Type B pancreatic cell (in vitro differentiated cells): ENCODE measurements around the gene FMNL2. TPM values are rescaled to one million over a fixed set of nuclear protein-coding genes. Genes with fewer than 3 reads are reported as not detected.

Experiments used
- DNase-seq: peaks from one replicate; pipeline ENCODE4 v3.0.0; 2021; ENCODE audit warnings: mixed read lengths; ENCODE audit not compliant: unreplicated experiment; ENCODE audit errors: extremely low spot score
- H3K27ac Mint-ChIP-seq: 2 replicates; pipeline ENCODE4 v1.8.0; 2021; ENCODE audit warnings: mild to moderate bottlenecking, mixed read lengths
- H3K27me3 Mint-ChIP-seq: 2 replicates; pipeline ENCODE4 v1.8.0; 2021; ENCODE audit warnings: mixed read lengths
- H3K36me3 Mint-ChIP-seq: 2 replicates; pipeline ENCODE4 v1.8.0; 2021; ENCODE audit warnings: mixed read lengths
- H3K4me1 Mint-ChIP-seq: one replicate; pipeline ENCODE4 v1.8.0; 2021; ENCODE audit warnings: mixed read lengths; ENCODE audit not compliant: unreplicated experiment
- H3K4me3 Mint-ChIP-seq: 2 replicates; pipeline ENCODE4 v1.8.0; 2021; ENCODE audit warnings: mild to moderate bottlenecking, mixed read lengths
- H3K9me3 Mint-ChIP-seq: 2 replicates; pipeline ENCODE4 v1.8.0; 2021; ENCODE audit warnings: mixed read lengths
- total RNA-seq: library from RNA; stranded (reverse); gene quantifications from 2 replicates; pipeline ENCODE4 v1.2.1, GENCODE V29; 2021; ENCODE audit warnings: low replicate concordance
- TF ChIP-seq, protein P1 (sequence below): fragments of 200-600 bp; sonication (generic); conservative IDR thresholded peaks from 2 replicates; pipeline ENCODE4 v1.5.0; 2021; ENCODE audit warnings: antibody characterized with exemption, mild to moderate bottlenecking

Gene FMNL2
- total RNA-seq, 1 donor from 2014 or later = 62.1 TPM

DNA sequence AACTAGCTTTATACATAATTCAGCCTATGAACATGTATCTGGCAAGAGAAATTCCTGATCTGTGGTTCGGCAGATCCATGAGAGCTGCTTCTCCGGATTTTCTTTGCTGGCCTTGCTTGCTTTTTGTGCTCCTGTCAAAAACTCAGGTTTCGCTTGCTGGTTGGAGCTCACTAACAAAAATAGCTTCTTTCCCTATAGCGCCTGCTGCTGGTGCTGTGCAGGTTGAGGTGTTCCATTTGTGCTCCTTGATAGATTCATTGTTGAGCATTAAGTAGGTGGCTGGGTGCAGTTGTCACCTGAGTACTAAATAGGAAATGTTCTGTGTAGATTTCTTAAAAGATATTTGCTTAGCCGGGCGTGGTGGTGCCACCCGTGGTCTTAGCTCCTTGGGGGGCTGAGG, 234.2 kb downstream of the FMNL2 start:
- Mint-ChIP-seq H3K9me3 (no peaks in the 10 kb centered on the region), H3K4me1 (no peaks in the 10 kb centered on the region), H3K4me3 (no peak overlapping the region), H3K27me3 (no peaks in the 10 kb centered on the region), H3K36me3 (peaks cover 7% of the 10 kb centered on the region), H3K27ac (no peak overlapping the region)
- TF ChIP-seq, protein P1, sequence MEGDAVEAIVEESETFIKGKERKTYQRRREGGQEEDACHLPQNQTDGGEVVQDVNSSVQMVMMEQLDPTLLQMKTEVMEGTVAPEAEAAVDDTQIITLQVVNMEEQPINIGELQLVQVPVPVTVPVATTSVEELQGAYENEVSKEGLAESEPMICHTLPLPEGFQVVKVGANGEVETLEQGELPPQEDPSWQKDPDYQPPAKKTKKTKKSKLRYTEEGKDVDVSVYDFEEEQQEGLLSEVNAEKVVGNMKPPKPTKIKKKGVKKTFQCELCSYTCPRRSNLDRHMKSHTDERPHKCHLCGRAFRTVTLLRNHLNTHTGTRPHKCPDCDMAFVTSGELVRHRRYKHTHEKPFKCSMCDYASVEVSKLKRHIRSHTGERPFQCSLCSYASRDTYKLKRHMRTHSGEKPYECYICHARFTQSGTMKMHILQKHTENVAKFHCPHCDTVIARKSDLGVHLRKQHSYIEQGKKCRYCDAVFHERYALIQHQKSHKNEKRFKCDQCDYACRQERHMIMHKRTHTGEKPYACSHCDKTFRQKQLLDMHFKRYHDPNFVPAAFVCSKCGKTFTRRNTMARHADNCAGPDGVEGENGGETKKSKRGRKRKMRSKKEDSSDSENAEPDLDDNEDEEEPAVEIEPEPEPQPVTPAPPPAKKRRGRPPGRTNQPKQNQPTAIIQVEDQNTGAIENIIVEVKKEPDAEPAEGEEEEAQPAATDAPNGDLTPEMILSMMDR = no peak
- no peak for DNase-seq

DNA sequence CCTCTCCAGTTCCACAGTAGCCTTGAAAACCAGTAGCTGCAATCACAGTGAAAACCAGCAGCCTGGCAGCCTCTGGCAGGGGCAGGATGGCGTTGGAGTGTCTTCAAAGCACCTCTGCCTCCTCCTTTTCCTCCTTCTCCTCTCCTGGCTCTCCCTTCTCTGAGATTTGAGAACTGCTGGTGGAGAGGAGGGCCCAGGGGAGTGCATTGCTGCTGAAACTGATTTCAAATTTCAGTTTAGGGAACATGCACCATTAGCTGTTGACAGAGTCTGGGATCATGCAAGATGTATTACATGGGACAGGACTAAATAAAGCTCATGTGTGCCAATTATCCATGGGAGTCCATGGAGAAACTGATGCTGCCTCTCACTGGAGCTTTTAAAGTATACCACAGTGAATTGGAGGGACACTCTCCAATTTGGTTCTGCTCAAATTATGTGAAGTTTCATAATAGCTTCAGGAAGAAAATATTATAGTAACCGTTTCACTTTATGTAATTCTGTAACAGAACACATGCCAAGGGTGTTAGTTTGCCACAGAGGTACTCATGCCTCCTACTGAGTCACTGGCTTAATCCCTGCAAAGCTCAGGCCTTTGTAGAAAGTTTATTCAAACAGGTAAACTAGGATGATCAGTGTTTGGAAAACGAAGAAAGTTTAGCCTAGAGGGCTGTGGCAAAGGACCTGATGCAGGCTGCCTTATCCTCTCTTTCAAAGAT, 236.2 kb downstream of the FMNL2 start:
- TF ChIP-seq, protein P1 = no peak
- Mint-ChIP-seq H3K9me3 (no peaks in the 10 kb centered on the region), H3K4me3 (no peak overlapping the region), H3K36me3 (peaks cover 14% of the 10 kb centered on the region), H3K4me1 (no peaks in the 10 kb centered on the region), H3K27me3 (no peaks in the 10 kb centered on the region), H3K27ac (no peak overlapping the region)
- no peak for DNase-seq

DNA sequence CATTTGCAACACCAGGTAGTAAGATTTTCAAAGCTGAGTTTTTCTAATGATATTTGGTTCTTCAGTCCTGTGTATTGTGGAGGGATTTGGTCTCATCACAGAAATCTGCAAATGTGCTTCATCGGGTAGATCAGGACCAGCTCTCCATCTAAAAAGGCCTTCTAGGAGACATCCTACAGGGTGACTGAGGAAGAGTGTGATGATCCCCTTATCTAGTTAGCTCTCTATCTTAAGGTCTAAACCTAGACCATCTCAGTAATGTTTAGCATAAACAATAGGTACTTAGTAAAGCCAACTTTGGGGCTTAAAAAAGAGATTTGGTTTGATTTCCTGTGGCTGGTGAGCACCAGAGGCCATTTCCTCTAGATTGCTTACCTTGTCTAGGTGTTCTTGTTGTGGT, 237.1 kb downstream of the FMNL2 start:
- no peak for DNase-seq
- TF ChIP-seq, protein P1 = no peak

DNA sequence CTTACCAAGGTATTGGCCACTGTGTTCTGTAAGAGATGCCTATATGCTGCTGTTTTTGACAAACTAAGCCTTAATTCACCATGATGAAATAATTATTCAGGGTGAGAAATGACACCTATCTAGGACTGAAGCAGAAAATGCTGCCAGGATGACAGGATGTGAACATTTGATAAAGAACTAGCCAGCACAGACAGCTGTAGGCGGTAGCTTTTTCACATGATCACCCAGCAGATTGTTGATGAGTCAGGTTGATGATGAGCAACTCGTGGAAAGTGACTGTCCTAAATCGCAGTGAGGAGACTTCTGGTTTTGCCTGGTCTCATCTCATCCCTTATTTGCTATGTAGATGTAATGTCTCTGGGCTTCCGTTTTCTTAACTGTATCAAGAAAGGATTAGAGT, 238.2 kb downstream of the FMNL2 start:
- Mint-ChIP-seq H3K4me3 (no peak overlapping the region), H3K9me3 (no peaks in the 10 kb centered on the region), H3K27ac (no peak overlapping the region), H3K4me1 (no peaks in the 10 kb centered on the region), H3K36me3 (peaks cover 11% of the 10 kb centered on the region), H3K27me3 (no peaks in the 10 kb centered on the region)
- DNase-seq = no peak
- TF ChIP-seq, protein P1 = no peak

More for the DNA sequence above, 237.1 kb downstream of the FMNL2 start:
- Mint-ChIP-seq H3K4me3 (no peak overlapping the region), H3K27me3 (no peaks in the 10 kb centered on the region), H3K27ac (no peak overlapping the region), H3K36me3 (peaks cover 11% of the 10 kb centered on the region), H3K4me1 (no peaks in the 10 kb centered on the region), H3K9me3 (no peaks in the 10 kb centered on the region)

DNA sequence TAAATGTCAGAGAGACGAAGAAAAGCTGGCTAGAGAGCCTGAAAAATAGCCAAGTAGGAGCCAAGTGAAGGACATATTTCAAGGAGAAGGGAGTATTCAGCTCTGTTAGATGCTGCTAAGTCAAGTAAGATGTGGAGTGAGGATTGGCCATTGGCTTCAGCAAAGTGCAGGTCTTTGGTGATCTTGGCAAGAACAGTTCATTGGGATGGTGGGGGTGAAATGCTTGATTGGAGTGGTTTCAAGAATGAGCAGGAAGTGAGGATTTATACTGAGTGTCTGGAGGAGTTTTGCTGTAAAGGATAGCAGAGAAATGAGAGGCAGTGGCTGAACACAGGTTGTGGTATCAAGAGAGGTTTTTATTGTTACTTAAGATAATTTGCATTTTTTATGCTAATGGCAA, 242.6 kb downstream of the FMNL2 start:
- no peak overlapping the region for H3K4me3 Mint-ChIP-seq
- no peaks in the 10 kb centered on the region for H3K27me3 Mint-ChIP-seq
- H3K9me3 Mint-ChIP-seq = no peaks in the 10 kb centered on the region
- DNase-seq = no peak
- no peak overlapping the region for H3K27ac Mint-ChIP-seq
- TF ChIP-seq, protein P1 = no peak
- H3K4me1 Mint-ChIP-seq = no peaks in the 10 kb centered on the region
- peaks cover 22% of the 10 kb centered on the region for H3K36me3 Mint-ChIP-seq

DNA sequence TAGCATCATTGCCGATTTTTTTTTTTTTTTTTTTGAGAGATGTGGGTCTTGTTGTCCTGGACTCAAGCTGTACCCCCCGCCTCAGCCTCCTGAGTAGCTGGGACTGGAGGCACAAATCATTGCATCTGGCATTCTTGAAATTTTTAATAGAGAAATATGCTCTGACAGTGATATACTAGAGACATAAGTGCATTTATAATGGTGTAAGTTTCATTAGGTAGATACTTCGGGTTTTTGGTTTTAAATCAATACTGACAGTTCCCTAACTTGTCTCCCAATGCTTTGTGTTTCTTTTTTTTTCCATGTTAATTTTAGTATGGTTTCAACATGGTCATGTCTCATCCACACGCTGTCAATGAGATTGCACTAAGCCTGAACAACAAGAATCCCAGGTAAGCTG, 243.6 kb downstream of the FMNL2 start:
- Mint-ChIP-seq H3K4me3 (no peak overlapping the region), H3K27me3 (no peaks in the 10 kb centered on the region), H3K36me3 (peaks cover 24% of the 10 kb centered on the region), H3K9me3 (no peaks in the 10 kb centered on the region), H3K4me1 (no peaks in the 10 kb centered on the region), H3K27ac (no peak overlapping the region)
- no peak for DNase-seq
- TF ChIP-seq, protein P1 = no peak
